8988T (cell line): ENCODE data around the gene ROCK2.
"Not testable (repeated sequence)": the region's sequence is repeated elsewhere in the genome, so short reads cannot be mapped to it uniquely, and the experiment has no call there.

Experiments used
- DNase-seq: peaks from one replicate; pipeline ENCODE4 v3.0.0; 2011

The ROCK2 gene

DNA sequence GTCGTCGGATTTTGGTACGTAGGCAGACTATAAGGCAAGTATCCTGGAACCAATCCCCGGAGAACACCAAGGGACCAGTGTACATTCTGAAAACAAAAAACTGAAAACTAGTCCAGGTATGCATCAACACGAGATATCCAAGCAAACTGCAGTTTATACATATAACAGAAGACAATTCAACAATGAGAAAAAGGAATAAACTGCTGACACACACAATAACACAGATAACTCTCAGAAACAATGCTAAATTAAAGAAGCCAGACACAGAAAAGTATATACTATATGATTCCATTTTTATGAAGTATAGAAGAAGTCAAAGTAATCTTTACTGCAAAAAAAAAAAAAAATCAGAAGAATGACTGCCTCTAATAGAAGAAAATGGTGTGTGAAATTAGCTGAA lies 5.9 kb downstream of the ROCK2 start:
- no peak for DNase-seq

DNA sequence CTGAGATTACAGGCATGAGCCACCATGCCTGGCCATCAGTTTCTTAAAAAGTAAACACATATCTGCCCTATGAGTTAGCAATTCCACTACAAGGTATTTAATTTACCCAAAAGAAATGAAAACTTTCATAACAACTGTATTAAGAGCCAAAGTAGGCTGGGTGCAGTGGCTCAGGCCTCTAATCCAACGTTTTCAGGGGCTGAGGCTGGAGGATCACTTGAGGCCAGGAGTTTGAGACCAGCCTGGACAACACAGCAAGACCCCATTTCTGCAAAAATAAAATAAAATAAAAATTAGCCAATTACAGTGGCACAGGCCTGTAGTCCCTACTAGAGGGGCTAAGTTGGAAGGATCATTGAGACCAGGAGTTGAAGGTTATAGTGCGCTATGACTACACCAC lies 6.5 kb downstream of the ROCK2 start:
- no peak for DNase-seq

GRCh38 chr2:11336189-11336588 lies 8.2 kb downstream of the ROCK2 start:
- DNase-seq, result no peak

DNA sequence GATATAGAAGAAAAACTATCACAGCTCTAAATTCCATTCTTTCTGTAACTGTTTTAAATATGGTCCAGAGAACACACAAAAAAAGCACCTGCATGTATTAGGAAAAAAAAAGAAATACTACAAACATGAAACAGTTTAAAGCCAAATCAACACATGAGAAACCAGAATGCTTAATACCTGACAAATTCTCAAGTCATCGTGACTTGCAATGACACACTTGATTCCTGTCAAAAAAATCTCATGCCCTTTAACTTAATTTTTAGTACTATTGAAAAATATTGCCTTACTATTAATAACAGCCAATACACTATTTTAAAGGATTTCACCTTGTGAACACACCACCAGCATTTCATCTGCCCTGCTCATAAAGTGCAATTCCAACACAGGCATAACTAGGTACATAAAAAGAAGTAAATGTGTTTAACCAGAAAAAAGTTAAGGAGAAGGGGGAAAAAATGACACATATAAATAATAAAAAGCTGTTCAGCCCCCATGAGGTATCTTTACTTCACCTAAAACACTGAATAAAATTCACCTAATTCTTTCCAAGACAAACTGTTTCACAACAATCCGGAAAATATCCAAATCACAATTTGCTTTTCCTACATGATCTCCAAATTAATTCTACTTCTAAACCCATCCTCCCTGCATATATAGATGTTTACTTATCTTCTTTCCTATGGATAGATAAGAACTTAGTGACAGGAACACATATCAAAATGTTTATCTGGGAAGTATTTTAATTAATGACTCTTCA lies 10.8 kb downstream of the ROCK2 start:
- no peak for DNase-seq

GRCh38 chr2:11332596-11332995 lies 11.8 kb downstream of the ROCK2 start:
- DNase-seq, result no peak

DNA sequence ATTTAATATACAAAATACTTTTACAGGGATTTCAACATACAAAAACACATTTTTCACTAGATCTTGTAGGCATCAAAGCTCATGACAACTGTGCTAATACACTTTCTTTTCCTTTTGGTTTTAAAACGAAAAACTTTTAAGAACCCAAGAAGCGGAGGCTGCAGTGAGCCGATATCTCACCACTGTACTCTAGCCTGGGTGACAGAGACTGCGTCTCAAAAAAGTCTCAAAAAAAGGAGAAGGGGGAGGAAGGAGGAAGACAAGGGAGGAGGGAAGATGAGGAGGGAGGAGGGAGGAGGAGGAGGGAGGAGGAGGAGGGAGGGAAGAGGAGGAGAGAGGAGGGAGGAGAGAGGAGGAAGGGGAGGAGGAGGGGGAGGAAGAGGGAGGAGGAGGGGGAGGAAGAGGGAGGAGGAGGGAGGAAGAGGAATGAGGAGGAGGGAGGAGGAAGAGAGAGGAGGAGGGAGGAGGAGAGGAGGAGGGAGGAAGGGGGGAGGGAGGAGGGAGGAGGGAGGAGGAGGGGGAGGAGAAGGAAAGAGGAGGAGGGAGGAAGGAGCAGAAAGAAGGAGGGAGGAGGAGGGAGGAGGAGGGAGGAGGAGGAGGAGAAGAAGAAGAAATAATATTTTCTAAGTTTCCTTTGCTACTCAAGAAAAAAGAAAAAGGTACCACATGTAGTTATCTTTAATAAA lies 13.8 kb downstream of the ROCK2 start:
- no peak for DNase-seq

DNA sequence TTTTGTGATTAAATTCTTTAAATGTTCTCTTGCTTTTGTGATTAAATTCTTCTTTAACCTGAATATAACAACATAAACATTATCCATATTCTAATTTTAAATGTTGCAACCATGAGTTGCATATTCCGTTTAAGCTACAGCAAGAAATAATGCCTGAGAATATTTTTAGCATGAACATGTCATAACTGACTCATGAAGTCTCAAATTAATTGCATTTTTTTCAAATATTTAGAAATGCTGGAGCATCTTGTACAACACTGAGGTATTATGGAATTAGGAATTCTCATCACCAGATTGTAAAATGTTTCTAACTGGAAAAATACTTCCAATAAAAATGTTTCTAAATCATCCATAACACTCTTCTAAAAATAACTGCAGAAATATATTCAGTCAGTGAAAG lies 14.7 kb downstream of the ROCK2 start:
- no peak for DNase-seq

DNA sequence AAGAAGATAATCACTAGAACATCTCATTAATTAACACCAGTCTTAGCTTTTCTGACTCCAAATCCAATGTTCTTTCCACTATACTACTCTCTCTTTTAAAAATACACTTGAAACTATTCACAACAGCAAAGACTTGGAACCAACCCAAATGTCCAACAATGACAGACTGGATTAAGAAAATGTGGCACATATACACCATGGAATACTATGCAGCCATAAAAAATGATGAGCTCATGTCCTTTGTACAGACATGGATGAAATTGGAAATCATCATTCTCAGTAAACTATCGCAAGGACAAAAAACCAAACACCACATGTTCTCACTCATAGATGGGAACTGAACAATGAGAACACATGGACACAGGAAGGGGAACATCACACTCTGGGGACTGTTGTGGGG lies 15.9 kb downstream of the ROCK2 start:
- DNase-seq, result not testable (repeated sequence)

DNA sequence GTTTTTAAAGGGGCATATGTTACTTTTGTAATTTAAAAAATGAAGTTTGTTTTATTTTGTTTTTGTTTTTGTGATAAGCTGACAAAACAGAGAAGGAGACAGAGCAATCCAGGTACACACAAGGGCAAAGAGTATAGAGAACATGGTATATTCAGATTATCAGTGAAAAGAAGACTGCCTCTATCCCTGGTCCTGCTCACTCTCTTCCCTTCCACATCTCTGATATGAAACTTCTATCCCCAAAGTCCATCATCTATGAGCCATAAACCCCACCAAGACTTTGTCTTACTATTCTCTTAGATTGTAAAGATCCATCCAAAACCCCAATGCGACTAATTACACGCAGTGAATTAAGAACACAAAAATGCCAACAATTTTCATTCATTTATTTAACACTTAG lies 16.6 kb downstream of the ROCK2 start:
- DNase-seq, result no peak

DNA sequence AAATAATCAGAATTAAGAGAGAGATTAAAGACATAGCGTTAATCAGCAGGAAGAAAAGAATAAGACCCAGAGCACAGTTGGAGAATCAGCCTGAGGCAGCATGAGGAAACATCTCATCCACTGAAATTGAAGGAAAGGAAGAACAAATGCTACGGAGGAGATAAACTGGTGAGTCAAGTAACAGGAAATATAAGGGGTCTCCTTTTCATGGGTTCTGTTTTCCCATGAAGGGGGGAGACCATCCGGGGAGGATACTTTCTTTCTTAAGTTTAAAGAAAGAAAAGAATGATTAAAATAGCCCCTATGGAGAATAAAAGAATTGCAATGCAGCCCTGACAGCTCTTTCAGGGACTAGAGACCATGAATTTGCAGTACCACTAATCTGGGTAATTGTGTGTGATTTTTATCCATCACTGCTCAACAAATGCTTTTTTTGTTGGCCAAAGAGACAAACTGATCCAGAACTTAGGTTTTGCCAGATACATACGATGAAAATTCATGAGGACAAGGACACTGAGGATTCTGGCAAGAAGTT lies 17.7 kb downstream of the ROCK2 start:
- DNase-seq, result no peak

GRCh38 chr2:11325961-11326676 lies 18.3 kb downstream of the ROCK2 start:
- no peak for DNase-seq

GRCh38 chr2:11321847-11322246 lies 22.6 kb downstream of the ROCK2 start:
- DNase-seq, result no peak

- DNase-seq, result no peak
Observed at GRCh38 chr2:11320698-11321492, 23.5 kb downstream of the ROCK2 start.

DNA sequence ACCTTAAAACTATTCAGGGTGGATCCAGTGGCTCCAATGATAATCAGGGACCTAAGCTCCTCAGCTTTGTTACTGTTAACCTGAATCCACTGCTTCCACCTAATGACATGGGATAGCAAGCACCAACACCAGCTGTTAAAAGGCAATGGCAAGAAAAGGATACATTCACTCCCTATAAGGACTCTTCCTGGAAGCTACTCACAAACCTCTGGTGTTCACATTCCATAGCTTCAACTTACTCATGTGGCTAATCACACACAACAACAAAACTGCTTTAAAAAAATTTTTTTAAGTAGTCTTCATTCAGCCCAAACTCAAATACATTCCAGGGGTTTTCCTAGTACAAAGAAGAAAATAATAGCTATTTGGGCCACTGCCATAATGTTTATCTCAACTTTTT lies 24.5 kb downstream of the ROCK2 start:
- DNase-seq, result no peak

- DNase-seq, result no peak
Observed at GRCh38 chr2:11315074-11315705, 29.2 kb downstream of the ROCK2 start.

DNA sequence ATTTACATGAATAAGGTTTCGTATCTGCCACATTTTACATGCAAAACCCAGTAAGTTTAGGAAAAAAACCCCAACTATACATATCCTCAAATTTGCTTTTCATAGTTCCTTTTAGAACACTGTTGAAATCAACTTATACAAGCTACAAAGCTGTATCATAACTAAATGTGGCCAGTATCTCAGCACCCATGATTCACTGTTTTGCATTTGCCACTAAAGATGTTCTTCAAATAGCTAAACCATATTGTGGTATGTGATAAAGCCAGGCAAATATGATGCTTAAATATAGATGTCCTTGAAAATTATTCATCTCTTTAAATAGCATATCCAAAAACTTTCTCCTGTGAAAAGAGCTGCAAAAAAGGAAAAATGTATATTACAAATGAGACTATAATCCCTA lies 29.9 kb downstream of the ROCK2 start:
- DNase-seq, result no peak

DNA sequence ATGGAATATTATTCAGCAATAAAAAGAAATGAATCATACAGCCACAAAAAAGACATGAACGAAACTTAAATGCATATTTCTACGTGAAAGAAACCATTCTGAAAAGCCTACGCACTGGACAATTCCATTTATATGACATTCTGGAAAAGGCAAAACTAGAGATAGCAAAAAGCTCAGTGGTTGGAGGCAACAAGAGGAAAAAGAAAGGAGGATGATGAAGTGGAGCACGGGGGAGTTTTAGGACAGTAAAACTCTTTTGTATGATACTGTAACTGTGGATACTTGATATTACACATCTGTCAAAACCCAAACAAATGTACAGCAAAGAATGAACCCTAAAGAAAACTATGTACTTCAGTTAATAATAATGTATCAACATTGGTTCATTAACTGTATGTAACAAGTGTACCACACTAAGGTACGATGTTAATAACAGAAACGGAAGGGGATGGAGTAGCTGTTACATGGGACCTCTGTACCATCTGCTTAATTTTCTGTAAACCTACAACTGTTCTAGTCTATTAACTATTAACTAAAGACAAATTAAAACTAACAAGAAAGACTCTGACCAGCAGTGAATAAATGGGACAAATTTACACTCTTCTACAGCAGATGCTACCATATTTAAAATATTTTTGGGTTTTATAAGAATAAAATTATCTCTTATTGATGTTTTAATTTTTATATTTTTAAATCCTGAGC lies 31.5 kb downstream of the ROCK2 start:
- no peak for DNase-seq

DNA sequence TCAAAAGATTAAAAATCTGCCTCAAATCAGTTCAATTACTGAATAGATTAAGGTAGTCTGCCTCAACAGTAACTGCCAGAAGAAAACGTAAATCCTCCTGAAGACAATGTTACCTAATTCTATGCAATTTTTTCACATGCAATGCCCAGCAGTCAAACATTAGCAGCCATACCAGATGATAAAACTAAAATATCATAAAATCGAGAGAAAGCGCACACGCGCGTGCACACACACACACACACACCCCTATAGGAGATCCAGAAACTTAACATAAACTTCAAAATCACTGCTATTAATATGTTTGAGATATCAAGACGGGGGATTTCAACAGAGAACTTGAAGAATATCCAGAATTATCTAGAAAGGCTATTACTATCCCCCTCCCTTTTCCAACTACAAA lies 32.9 kb downstream of the ROCK2 start:
- DNase-seq, result no peak

GRCh38 chr2:11310212-11310611 lies 34.2 kb downstream of the ROCK2 start:
- no peak for DNase-seq

DNA sequence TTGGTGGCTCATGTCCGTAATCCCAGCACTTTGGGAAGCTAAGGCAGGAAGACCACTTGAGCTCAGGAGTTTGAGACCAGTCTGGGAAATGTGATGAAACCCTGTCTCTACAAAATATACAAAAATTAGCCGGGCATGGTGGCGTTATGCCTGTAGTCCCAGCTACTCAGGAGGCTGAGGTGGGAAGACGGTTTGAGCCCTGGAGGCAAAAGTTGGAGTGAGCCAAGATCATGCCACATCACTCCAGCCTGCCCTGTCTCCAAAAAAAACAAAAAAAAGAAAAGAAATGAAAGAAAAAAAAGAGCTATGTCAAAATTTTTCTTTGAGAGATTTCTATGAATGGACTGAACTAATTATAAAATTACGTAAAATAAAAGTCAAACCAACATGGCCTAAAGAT lies 34.7 kb downstream of the ROCK2 start:
- DNase-seq, result no peak

GRCh38 chr2:11307764-11308415 lies 36.5 kb downstream of the ROCK2 start:
- no peak for DNase-seq
